SU-DHL-6 (cell line): ENCODE data around the gene TLE6.

Source experiments
- H2AFZ ChIP-seq: fragments of 200-600 bp; sonication (generic); 2 replicates; pipeline ENCODE4 v1.6.1; 2014; ENCODE audit warnings: low read depth, mild to moderate bottlenecking, moderate library complexity, mixed read lengths, antibody characterized with exemption, low read length; ENCODE audit not compliant: severe bottlenecking
- H3F3A ChIP-seq: fragments of 200-600 bp; shearing (Covaris generic); 2 replicates; pipeline ENCODE4 v1.6.0; 2016; ENCODE audit warnings: antibody characterized with exemption, mild to moderate bottlenecking; ENCODE audit not compliant: insufficient read depth
- H3K27ac ChIP-seq: fragments of 200-600 bp; sonication (generic); 2 replicates; pipeline ENCODE4 v1.5.1; 2016; ENCODE audit warnings: low read depth, mild to moderate bottlenecking, low read length, moderate library complexity, mixed read lengths
- H3K27me3 ChIP-seq: fragments of 200-600 bp; sonication (generic), shearing (Covaris generic); 2 replicates; pipeline ENCODE4 v1.6.0; 2014; ENCODE audit warnings: mild to moderate bottlenecking, low read length
- H3K36me3 ChIP-seq: fragments of 200-600 bp; sonication (generic); 2 replicates; pipeline ENCODE4 v1.6.1; 2014; ENCODE audit warnings: mild to moderate bottlenecking, low read length, mixed read lengths
- H3K4me2 ChIP-seq: fragments of 300-600, 200-600 bp; shearing (Covaris generic), sonication (generic); 2 replicates; pipeline ENCODE4 v1.6.0; 2014; ENCODE audit warnings: low read length, low read depth, mild to moderate bottlenecking; ENCODE audit not compliant: poor library complexity, severe bottlenecking
- H3K4me3 ChIP-seq: fragments of 200-600 bp; sonication (generic); 2 replicates; pipeline ENCODE4 v1.5.1; 2014; ENCODE audit warnings: antibody characterized with exemption, low read length, mild to moderate bottlenecking, mixed read lengths; ENCODE audit not compliant: insufficient read depth, poor library complexity, severe bottlenecking
- H3K79me2 ChIP-seq: fragments of 200-600 bp; sonication (generic); 2 replicates; pipeline ENCODE4 v1.6.1; 2014; ENCODE audit warnings: mild to moderate bottlenecking, low read length, moderate library complexity; ENCODE audit not compliant: insufficient read depth
- H3K9ac ChIP-seq: fragments of 200-600 bp; sonication (generic); 2 replicates; pipeline ENCODE4 v1.7.0; 2014; ENCODE audit warnings: mild to moderate bottlenecking, low read length
- H3K9me2 ChIP-seq: fragments of 200-600 bp; sonication (generic); replicated peaks from 2 replicates; pipeline ENCODE4 v1.6.1; 2014; ENCODE audit warnings: low read length; ENCODE audit not compliant: insufficient read depth
- H3K9me3 ChIP-seq: fragments of 200-600 bp; sonication (generic); 2 replicates; pipeline ENCODE4 v1.6.1; 2014; ENCODE audit warnings: low read length, mixed read lengths; ENCODE audit not compliant: insufficient read depth
- H4K20me1 ChIP-seq: fragments of 200-600 bp; sonication (generic); 2 replicates; pipeline ENCODE4 v1.6.1; 2014; ENCODE audit warnings: low read depth, mild to moderate bottlenecking, antibody characterized with exemption, low read length, moderate library complexity, mixed read lengths
- EZH2phosphoT487 ChIP-seq: fragments of 200-600 bp; sonication (generic), shearing (Covaris generic); conservative IDR thresholded peaks from 2 replicates; pipeline ENCODE4 v1.6.1; 2018; ENCODE audit warnings: mild to moderate bottlenecking, antibody characterized with exemption, low read length, moderate library complexity, mixed read lengths
- TF ChIP-seq, protein P1 (sequence below): fragments of 200-600 bp; sonication (generic); IDR thresholded peaks from one replicate; pipeline ENCODE4 v1.5.1; 2017; ENCODE audit warnings: antibody characterized with exemption, mild to moderate bottlenecking, low read length, moderate library complexity; ENCODE audit not compliant: insufficient read depth, poor library complexity, severe bottlenecking

TLE6 gene

DNA sequence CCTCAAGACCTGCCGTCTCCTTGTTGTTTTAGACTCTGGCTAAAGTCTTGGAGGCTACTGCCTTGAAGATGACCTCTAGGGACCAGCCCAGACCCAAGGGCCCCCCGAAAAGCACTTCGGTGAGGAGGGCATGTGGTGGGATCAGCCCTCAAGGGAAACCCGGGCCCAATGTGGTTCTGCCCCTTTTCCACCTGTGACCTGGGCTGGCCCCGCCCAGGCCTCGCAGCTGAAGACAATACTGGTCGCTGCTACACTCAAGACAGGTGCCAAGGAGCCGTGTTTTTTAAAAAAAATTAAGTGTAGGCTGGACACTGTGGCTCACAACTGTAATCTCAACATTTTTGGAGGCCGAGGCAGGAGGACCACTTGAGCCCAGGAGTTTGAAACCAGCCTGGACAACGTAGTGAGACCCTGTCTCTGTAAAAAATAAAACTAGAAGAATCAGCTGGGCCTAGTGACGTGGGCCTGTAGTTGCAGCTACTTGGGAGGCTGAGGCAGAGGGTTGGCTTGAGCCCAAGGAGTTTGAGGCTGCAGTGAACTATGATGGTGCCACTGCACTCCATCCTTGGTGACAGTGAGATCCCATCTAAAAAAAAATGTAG, 903 bp downstream of the TLE6 start:
- Histone ChIP-seq H3K9ac (no peak overlapping the region), H2AFZ (no peak overlapping the region), H3K36me3 (no peaks in the 10 kb centered on the region), H4K20me1 (no peaks in the 10 kb centered on the region), H3K4me2 (no peak overlapping the region), H3K9me2 (no peaks in the 10 kb centered on the region), H3K27me3 (no peaks in the 10 kb centered on the region), H3F3A (no peaks in the 10 kb centered on the region), H3K9me3 (no peaks in the 10 kb centered on the region), H3K27ac (no peak overlapping the region), H3K79me2 (no peaks in the 10 kb centered on the region), H3K4me3 (no peak overlapping the region)
- TF ChIP-seq, protein P1, sequence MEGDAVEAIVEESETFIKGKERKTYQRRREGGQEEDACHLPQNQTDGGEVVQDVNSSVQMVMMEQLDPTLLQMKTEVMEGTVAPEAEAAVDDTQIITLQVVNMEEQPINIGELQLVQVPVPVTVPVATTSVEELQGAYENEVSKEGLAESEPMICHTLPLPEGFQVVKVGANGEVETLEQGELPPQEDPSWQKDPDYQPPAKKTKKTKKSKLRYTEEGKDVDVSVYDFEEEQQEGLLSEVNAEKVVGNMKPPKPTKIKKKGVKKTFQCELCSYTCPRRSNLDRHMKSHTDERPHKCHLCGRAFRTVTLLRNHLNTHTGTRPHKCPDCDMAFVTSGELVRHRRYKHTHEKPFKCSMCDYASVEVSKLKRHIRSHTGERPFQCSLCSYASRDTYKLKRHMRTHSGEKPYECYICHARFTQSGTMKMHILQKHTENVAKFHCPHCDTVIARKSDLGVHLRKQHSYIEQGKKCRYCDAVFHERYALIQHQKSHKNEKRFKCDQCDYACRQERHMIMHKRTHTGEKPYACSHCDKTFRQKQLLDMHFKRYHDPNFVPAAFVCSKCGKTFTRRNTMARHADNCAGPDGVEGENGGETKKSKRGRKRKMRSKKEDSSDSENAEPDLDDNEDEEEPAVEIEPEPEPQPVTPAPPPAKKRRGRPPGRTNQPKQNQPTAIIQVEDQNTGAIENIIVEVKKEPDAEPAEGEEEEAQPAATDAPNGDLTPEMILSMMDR = no peak
- no peak for TF ChIP-seq EZH2phosphoT487

DNA sequence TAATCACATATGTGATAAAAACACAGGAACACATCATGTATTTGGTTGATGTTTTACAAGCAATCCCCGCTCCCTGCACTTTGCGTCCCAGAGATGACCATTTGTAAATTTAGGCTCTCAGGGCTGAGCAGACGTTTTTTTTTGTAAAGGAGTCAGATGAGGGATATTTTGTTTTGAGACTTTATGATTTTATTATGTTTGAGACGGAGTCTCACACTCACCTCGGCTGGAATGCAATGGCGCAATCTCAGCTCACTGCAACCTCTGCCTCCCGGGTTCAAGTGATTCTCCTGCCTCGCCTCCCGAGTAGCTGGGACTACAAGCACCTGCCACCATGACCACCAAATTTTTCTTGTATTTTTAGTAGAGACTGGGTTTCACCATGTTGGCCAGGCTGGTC, 1.4 kb downstream of the TLE6 start:
- no peaks in the 10 kb centered on the region for H3K9me3 ChIP-seq
- no peak overlapping the region for H3K27ac ChIP-seq
- no peaks in the 10 kb centered on the region for H3K27me3 ChIP-seq
- no peak overlapping the region for H3K4me2 ChIP-seq
- H3K79me2 ChIP-seq = no peaks in the 10 kb centered on the region
- no peak overlapping the region for H3K9ac ChIP-seq
- H3K4me3 ChIP-seq = no peak overlapping the region
- H3F3A ChIP-seq = no peaks in the 10 kb centered on the region
- no peak overlapping the region for H2AFZ ChIP-seq
- no peaks in the 10 kb centered on the region for H3K9me2 ChIP-seq
- no peaks in the 10 kb centered on the region for H3K36me3 ChIP-seq
- TF ChIP-seq EZH2phosphoT487 = no peak
- TF ChIP-seq, protein P1 = no peak
- no peaks in the 10 kb centered on the region for H4K20me1 ChIP-seq

DNA sequence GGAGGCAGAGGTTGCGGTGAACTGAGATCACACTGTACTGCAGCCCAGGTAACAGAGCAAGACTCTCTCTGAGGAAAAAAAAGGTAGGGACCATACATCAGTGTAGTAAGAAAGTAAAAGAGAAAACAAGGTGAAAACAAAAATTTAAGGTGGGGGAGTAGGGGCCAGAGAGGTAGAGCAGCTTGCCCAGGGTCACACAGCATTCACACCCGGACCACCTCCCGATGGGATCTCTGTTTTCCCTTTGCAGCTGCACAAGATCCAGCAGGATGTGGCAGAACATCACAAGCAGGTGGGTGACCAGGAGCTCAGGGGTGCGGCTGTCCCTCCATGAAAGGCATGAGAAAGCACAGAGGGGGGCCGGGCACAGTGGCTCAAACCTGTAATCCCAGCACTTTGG, 4.5 kb downstream of the TLE6 start:
- Histone ChIP-seq H3F3A (no peaks in the 10 kb centered on the region), H2AFZ (no peak overlapping the region), H3K36me3 (no peaks in the 10 kb centered on the region), H3K79me2 (no peaks in the 10 kb centered on the region), H4K20me1 (no peaks in the 10 kb centered on the region), H3K9me2 (no peaks in the 10 kb centered on the region), H3K4me2 (no peak overlapping the region), H3K4me3 (no peak overlapping the region), H3K27me3 (no peaks in the 10 kb centered on the region), H3K9ac (no peak overlapping the region), H3K9me3 (no peaks in the 10 kb centered on the region), H3K27ac (no peak overlapping the region)
- no peak for TF ChIP-seq EZH2phosphoT487
- TF ChIP-seq, protein P1 = no peak
